Effector memory CD4-positive, alpha-beta T cell (primary cell): ENCODE data around the gene BAX.

ENCODE experiments used
- DNase-seq, 3 donors: peaks; one replicate each; pipeline ENCODE4 v3.0.0-alpha.2; 2020
- H3K27ac ChIP-seq: 2 replicates; pipeline ENCODE4 v1.7.0; 2013; ENCODE audit warnings: mild to moderate bottlenecking, low read length, moderate library complexity; ENCODE audit not compliant: insufficient read depth, poor library complexity, severe bottlenecking
- H3K27me3 ChIP-seq: replicated peaks from 2 replicates; pipeline ENCODE4 v1.7.0; 2013; ENCODE audit warnings: mild to moderate bottlenecking, low read length; ENCODE audit not compliant: insufficient read depth, control insufficient read depth, poor library complexity, severe bottlenecking
- H3K36me3 ChIP-seq: 2 replicates; pipeline ENCODE4 v1.7.0; 2013; ENCODE audit warnings: mild to moderate bottlenecking, low read length, moderate library complexity; ENCODE audit not compliant: control insufficient read depth, insufficient read depth
- H3K4me1 ChIP-seq: 2 replicates; pipeline ENCODE4 v1.7.0; 2013; ENCODE audit warnings: low read length, mild to moderate bottlenecking; ENCODE audit not compliant: control insufficient read depth, insufficient read depth, poor library complexity, severe bottlenecking
- H3K4me3 ChIP-seq: 2 replicates; pipeline ENCODE4 v1.7.0; 2013; ENCODE audit warnings: low read length, low read depth, mild to moderate bottlenecking; ENCODE audit not compliant: insufficient read depth, poor library complexity, severe bottlenecking
- H3K9me3 ChIP-seq: 2 replicates; pipeline ENCODE4 v1.7.0; 2013; ENCODE audit warnings: mild to moderate bottlenecking, low read length, moderate library complexity; ENCODE audit not compliant: control insufficient read depth

The BAX gene

GRCh38 chr19:48961673-48962028 is 7.0 kb downstream of the BAX start:
- Histone ChIP-seq H3K36me3 (peaks cover 6% of the 10 kb centered on the region), H3K9me3 (no peaks in the 10 kb centered on the region), H3K4me3 (no peak overlapping the region), H3K27ac (no peak overlapping the region), H3K4me1 (peaks cover 46% of the 10 kb centered on the region), H3K27me3 (no peaks in the 10 kb centered on the region)
- DNase-seq, result no peak

GRCh38 chr19:48962029-48962848 is 7.6 kb downstream of the BAX start:
- Histone ChIP-seq H3K9me3 (no peaks in the 10 kb centered on the region), H3K4me1 (peaks cover 47% of the 10 kb centered on the region), H3K4me3 (no peak overlapping the region), H3K27me3 (no peaks in the 10 kb centered on the region), H3K36me3 (peaks cover 12% of the 10 kb centered on the region), H3K27ac (peak overlapping the region; percentile 62)
- no peak for DNase-seq

- Histone ChIP-seq H3K4me3 (no peak overlapping the region), H3K27ac (peak overlapping the region; percentile 62), H3K4me1 (peaks cover 47% of the 10 kb centered on the region)
Observed at GRCh38 chr19:48962849-48963165, 8.1 kb downstream of the BAX start.

GRCh38 chr19:48963371-48964204 is 8.9 kb downstream of the BAX start:
- H3K27ac ChIP-seq, result peak overlapping the region; percentile 62
- H3K27me3 ChIP-seq, result no peaks in the 10 kb centered on the region
- peaks cover 21% of the 10 kb centered on the region for H3K36me3 ChIP-seq
- H3K9me3 ChIP-seq, result no peaks in the 10 kb centered on the region
- peak overlapping the region; percentile 2 for H3K4me3 ChIP-seq
- peak; percentile 23 to 36 (median 36) for DNase-seq
- H3K4me1 ChIP-seq, result peaks cover 47% of the 10 kb centered on the region

More at GRCh38 chr19:48962849-48963165, 8.1 kb downstream of the BAX start:
- Histone ChIP-seq H3K27me3 (no peaks in the 10 kb centered on the region), H3K9me3 (no peaks in the 10 kb centered on the region), H3K36me3 (peaks cover 16% of the 10 kb centered on the region)
- no peak for DNase-seq

- DNase-seq, result no peak
- H3K27ac ChIP-seq, result peak overlapping the region; percentile 62
Observed at GRCh38 chr19:48964205-48965039, 9.7 kb downstream of the BAX start.

GRCh38 chr19:48965040-48965805 is 10.5 kb downstream of the BAX start, which contains the start of gene FTL:
TSS of gene FTL (plus strand) at chr19:48965309. CDS start at chr19:48965508, 199 bp downstream.
- Histone ChIP-seq H3K4me3 (peak within 1 kb of the TSS; percentile 71), H3K9me3 (no peaks in the 10 kb centered on the region), H3K27me3 (no peaks in the 10 kb centered on the region), H3K36me3 (peaks cover 33% of the 10 kb centered on the region), H3K4me1 (peaks cover 47% of the 10 kb centered on the region), H3K27ac (peak within 1 kb of the TSS; percentile 73)
- peak; percentile 75 to 81 (median 76) for DNase-seq

More at GRCh38 chr19:48964205-48965039, 9.7 kb downstream of the BAX start:
- peaks cover 47% of the 10 kb centered on the region for H3K4me1 ChIP-seq
- H3K36me3 ChIP-seq, result peaks cover 28% of the 10 kb centered on the region
- H3K4me3 ChIP-seq, result peak overlapping the region; percentile 71
- no peaks in the 10 kb centered on the region for H3K9me3 ChIP-seq
- H3K27me3 ChIP-seq, result no peaks in the 10 kb centered on the region

- Histone ChIP-seq H3K36me3 (peaks cover 39% of the 10 kb centered on the region), H3K4me1 (peaks cover 47% of the 10 kb centered on the region), H3K27me3 (no peaks in the 10 kb centered on the region), H3K9me3 (no peaks in the 10 kb centered on the region), H3K27ac (peak overlapping the region; percentile 73), H3K4me3 (peak overlapping the region; percentile 71)
- peak; percentile 74 to 85 (median 82) for DNase-seq
Observed at GRCh38 chr19:48965806-48966540, 11.3 kb downstream of the BAX start.

- Histone ChIP-seq H3K4me1 (peaks cover 46% of the 10 kb centered on the region), H3K27me3 (no peaks in the 10 kb centered on the region), H3K27ac (no peak overlapping the region), H3K36me3 (peaks cover 41% of the 10 kb centered on the region), H3K9me3 (no peaks in the 10 kb centered on the region), H3K4me3 (peak overlapping the region; percentile 71)
- no peak for DNase-seq
Observed at GRCh38 chr19:48966541-48967345, 12.1 kb downstream of the BAX start.
